Jurkat, Clone E6-1 (cell line): Measurements from ENCODE around the gene ALKBH6. TPM values are rescaled to one million over a fixed set of nuclear protein-coding genes. Genes with fewer than 3 reads are reported as not detected.
"Not testable (repeated sequence)": the region's sequence is repeated elsewhere in the genome, so short reads cannot be mapped to it uniquely, and the experiment has no call there.

ENCODE experiments used
- DNase-seq: peaks from one replicate; pipeline ENCODE4 v3.0.0-alpha.2; 2011; ENCODE audit warnings: low read depth, low spot score
- H3K4me3 ChIP-seq: 2 replicates; pipeline ENCODE4 v1.5.1; 2011; ENCODE audit warnings: mild to moderate bottlenecking, low read length, control low read depth, moderate library complexity
- polyA plus RNA-seq: library from polyadenylated mRNA; unstranded; fragments of >200 nt; gene quantifications from one replicate; pipeline ENCODE4 v1.2.1, GENCODE V29; 2012; ENCODE audit warnings: missing spikeins; ENCODE audit not compliant: insufficient read length, insufficient read depth

ALKBH6 gene
- 43.5 TPM for polyA plus RNA-seq

GRCh38 chr19:36014012-36014924, at the start of gene ALKBH6:
TSS of gene ALKBH6 (minus strand) at chr19:36014213. CDS start at chr19:36013397, 816 bp downstream.
- peak within 1 kb of the TSS; percentile 93 for H3K4me3 ChIP-seq

GRCh38 chr19:36061367-36061766, 47.4 kb upstream of the ALKBH6 start:
- no peak overlapping the region for H3K4me3 ChIP-seq
- DNase-seq = no peak

More at GRCh38 chr19:36014012-36014924, at the start of gene ALKBH6:
- peak; percentile 98 for DNase-seq

- no peak for DNase-seq
- H3K4me3 ChIP-seq = no peak overlapping the region
Measured at GRCh38 chr19:36060430-36060829, 46.4 kb upstream of the ALKBH6 start.

- DNase-seq = no peak
- no peak overlapping the region for H3K4me3 ChIP-seq
Measured at GRCh38 chr19:36059180-36059910, 45.3 kb upstream of the ALKBH6 start.

GRCh38 chr19:36058481-36059179, 44.6 kb upstream of the ALKBH6 start:
- H3K4me3 ChIP-seq = no peak overlapping the region
- no peak for DNase-seq

GRCh38 chr19:36054733-36055686, 41.0 kb upstream of the ALKBH6 start, which contains the start of gene WDR62:
TSS of gene WDR62 (plus strand) at chr19:36054897. CDS start at chr19:36054972, 75 bp downstream.
- peak within 1 kb of the TSS; percentile 89 for H3K4me3 ChIP-seq
- DNase-seq = peak; percentile 83

GRCh38 chr19:36054119-36054732, 40.2 kb upstream of the ALKBH6 start, which contains the start of gene THAP8:
TSS of gene THAP8 (minus strand) at chr19:36054285. CDS start at chr19:36054217, 68 bp downstream.
- H3K4me3 ChIP-seq = peak within 1 kb of the TSS; percentile 89
- DNase-seq = peak; percentile 99

GRCh38 chr19:36051637-36052036, 37.6 kb upstream of the ALKBH6 start:
- H3K4me3 ChIP-seq = no peak overlapping the region
- no peak for DNase-seq

- DNase-seq = no peak
Measured at GRCh38 chr19:36051236-36051635, 37.2 kb upstream of the ALKBH6 start.

GRCh38 chr19:36049080-36049698, 35.2 kb upstream of the ALKBH6 start:
- no peak overlapping the region for H3K4me3 ChIP-seq
- DNase-seq = no peak

More at GRCh38 chr19:36051236-36051635, 37.2 kb upstream of the ALKBH6 start:
- H3K4me3 ChIP-seq = no peak overlapping the region

- no peak overlapping the region for H3K4me3 ChIP-seq
- no peak for DNase-seq
Measured at GRCh38 chr19:36047835-36048234, 33.8 kb upstream of the ALKBH6 start.

GRCh38 chr19:36046443-36047050, 32.5 kb upstream of the ALKBH6 start:
- no peak for DNase-seq
- no peak overlapping the region for H3K4me3 ChIP-seq

GRCh38 chr19:36043952-36044351, 29.9 kb upstream of the ALKBH6 start:
- DNase-seq = no peak
- H3K4me3 ChIP-seq = no peak overlapping the region

- H3K4me3 ChIP-seq = no peak overlapping the region
- DNase-seq = no peak
Measured at GRCh38 chr19:36041831-36042230, 27.8 kb upstream of the ALKBH6 start.

- not testable (repeated sequence) for DNase-seq
Measured at GRCh38 chr19:36041092-36041491, 27.1 kb upstream of the ALKBH6 start.

GRCh38 chr19:36040495-36040894, 26.5 kb upstream of the ALKBH6 start:
- H3K4me3 ChIP-seq = no peak overlapping the region
- no peak for DNase-seq

More at GRCh38 chr19:36041092-36041491, 27.1 kb upstream of the ALKBH6 start:
- not testable (repeated sequence) for H3K4me3 ChIP-seq
